Measurements from ENCODE around the gene MID1IP1. TPM values are rescaled to one million over a fixed set of nuclear protein-coding genes. Genes with fewer than 3 reads are reported as not detected.

Gene MID1IP1
- total RNA-seq, 4 donors from 2014 or later: 30.4 to 52.2 (median 37.6) TPM

DNA sequence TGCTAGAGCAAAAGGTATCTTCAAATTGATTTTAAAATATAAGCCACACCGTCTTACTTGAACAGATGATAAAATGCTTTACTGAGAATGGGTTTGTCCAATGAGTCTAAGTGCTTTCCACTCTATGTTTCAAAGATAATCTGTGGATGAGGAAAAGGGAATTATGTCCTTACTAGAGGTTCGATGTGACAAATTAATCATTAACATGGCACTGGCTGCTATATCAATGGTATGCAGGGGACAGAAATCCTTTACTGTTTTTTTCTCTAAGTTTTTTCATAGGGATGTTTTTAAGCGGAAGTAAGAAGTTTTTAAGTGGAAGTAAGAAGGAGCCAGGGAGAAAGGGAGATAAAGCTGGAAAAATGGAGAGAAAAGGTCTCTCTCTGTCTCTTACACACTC, 38.0 kb downstream of the MID1IP1 start:
- no peak for DNase-seq (ENCODE audit: low spot score)
- no peak for ATAC-seq (ENCODE audit: low FRiP score)
- TF ChIP-seq, protein P1, sequence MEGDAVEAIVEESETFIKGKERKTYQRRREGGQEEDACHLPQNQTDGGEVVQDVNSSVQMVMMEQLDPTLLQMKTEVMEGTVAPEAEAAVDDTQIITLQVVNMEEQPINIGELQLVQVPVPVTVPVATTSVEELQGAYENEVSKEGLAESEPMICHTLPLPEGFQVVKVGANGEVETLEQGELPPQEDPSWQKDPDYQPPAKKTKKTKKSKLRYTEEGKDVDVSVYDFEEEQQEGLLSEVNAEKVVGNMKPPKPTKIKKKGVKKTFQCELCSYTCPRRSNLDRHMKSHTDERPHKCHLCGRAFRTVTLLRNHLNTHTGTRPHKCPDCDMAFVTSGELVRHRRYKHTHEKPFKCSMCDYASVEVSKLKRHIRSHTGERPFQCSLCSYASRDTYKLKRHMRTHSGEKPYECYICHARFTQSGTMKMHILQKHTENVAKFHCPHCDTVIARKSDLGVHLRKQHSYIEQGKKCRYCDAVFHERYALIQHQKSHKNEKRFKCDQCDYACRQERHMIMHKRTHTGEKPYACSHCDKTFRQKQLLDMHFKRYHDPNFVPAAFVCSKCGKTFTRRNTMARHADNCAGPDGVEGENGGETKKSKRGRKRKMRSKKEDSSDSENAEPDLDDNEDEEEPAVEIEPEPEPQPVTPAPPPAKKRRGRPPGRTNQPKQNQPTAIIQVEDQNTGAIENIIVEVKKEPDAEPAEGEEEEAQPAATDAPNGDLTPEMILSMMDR (IDR thresholded peaks at IDR 0.05): no peak

DNA sequence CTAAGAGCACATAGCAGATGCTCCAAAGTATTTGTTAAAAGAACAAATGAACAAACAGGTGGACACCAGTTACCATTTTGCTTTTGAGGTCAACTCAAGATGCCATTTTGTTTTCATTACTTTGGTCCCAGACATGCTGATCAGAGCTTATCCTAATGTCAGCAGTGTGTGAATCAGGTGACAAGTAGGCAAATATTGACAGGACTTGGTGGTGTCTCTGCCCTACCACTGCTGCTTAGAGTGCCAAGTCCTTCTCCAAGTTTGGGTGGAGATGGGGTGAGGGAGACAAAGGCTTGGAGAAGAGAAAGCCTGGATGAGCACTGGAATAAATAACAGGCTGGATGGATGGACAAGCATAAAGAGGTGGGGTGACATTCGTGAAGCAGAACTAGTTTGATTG, 38.7 kb downstream of the MID1IP1 start:
- DNase-seq (ENCODE audit: low spot score) (no peak), ATAC-seq (ENCODE audit: low FRiP score) (no peak)
- TF ChIP-seq, protein P1 (IDR thresholded peaks at IDR 0.05): no peak

DNA sequence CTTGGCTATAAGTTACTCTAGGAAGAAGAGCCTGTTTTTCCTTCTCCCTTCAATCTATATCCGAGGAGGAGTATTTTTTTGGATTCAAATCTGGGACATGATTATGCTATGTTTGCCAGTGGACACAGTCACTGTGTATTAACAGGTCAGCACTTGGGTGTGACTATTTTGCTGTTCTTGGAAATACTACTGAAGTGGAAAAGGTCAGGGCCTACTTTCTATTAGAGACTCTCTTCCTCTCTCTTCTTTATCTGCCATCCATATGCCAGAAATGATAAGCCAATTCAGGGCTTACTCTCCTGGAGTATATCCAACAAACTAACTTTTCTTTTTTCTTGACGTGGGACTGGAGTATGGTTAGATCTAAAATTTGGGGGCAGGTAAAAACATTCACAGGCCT, 40.5 kb downstream of the MID1IP1 start:
- DNase-seq (ENCODE audit: low spot score) (no peak), ATAC-seq (ENCODE audit: low FRiP score) (no peak)
- TF ChIP-seq, protein P1 (IDR thresholded peaks at IDR 0.05): no peak

DNA sequence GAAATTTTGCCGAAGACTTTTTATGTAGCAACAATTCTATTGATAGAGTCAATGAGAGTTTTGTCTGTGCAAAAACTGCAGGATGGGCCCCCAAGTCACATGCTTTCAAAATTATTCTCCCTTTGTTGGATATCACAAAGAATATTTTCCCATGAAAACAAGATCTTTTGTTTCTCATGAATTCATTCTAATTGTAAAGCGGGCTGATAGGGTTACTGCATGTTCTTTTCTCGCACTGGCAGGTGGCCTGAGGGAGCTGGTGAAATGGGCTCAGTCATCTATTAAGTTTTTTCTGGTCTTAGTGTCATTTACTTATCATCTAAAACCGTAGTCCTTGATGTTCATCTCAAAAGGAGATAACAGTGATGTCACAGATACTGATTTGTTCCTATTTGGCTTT, 44.2 kb downstream of the MID1IP1 start:
- no peak for ATAC-seq (ENCODE audit: low FRiP score)
- no peak for DNase-seq (ENCODE audit: low spot score)
- TF ChIP-seq, protein P1 (IDR thresholded peaks at IDR 0.05): no peak

DNA sequence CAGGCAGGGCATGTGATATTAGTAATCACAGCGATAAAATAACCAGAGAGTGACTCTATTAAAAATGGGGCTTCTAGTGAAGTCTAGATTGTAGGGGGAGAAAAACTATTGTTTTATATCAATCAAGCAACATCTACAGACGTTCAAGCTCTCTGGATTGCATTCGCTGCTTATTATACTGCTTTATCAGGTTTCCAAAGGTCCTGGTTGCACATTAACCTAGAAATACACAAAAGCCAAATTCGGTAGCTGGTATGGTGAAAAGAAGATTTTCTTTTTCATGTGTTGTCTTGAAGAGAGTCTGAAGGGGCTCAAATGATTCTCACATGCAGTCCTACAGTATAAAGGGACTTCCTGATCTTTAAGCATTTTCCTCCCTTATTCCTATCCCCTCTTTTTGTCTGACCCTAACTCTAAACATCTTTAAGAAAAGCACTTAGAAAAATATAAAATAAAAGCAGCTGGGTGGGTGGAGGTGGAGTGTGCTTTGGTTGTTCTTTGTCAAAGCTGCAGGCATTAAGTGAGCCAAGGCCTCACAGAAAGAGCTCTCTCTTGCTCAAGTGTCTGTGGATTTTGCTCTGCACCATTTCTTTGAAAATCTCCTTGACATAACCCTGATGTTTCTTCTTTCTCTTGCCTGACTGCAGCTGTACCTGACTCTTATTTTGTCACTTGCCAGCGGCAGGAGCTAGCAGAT, 46.1 kb downstream of the MID1IP1 start:
- no peak for ATAC-seq (ENCODE audit: low FRiP score)
- TF ChIP-seq, protein P1 (IDR thresholded peaks at IDR 0.05): no peak
- DNase-seq (ENCODE audit: low spot score): no peak

DNA sequence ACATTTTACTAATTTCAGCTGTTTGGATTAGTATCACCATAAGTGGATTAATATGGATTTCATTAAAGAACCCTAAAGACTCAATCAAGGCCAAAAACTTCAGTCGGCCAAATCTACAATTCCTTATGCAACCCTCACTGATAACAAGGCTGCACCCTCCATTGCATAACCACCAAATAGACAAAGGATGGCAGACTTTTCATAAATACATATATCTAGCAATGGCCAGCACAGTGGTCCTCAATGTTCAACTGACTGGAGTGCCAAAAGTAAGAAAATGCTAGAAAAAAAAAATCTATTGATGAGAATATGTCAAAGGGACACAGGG, 46.6 kb downstream of the MID1IP1 start:
- ATAC-seq (ENCODE audit: low FRiP score) (no peak), DNase-seq (ENCODE audit: low spot score) (no peak)
- TF ChIP-seq, protein P1 (IDR thresholded peaks at IDR 0.05): no peak

DNA sequence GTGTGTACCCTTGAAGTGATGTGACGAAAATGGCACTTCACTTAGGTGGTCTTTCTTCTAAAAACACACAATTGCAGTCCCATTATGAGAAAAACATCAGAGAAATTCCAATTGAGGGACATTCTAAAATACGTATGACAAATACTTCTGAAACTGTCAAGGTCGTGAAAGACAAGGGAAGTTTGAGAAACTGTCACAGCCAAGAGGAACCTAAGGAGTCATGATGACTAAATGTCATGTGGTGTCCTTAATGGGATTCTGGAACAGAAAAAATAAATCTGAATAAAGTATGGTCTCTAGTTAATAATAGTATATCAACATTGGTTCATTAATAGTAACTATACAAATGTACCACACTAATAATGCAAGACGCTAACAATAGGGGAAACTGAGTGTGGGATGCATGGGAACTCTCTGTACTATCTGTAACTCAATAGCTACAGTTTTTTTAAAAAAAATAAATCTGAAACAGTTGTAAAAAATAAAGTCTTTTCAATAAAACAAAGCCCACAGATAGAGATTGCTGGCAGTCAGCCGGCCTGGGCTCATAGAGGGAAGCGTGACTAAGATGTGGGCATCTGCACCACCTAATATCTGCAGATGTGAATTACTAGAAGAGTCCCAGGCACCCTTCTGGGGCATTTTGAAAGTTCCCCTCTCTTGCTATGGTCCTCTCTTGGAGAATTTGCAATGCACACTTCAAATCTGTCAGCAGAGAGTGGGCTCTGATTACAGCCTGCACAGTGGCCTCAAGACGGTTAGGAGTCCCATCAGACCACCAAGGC, 47.6 kb downstream of the MID1IP1 start:
- no peak for DNase-seq (ENCODE audit: low spot score)
- TF ChIP-seq, protein P1 (IDR thresholded peaks at IDR 0.05): no peak

More for the DNA sequence above, 47.6 kb downstream of the MID1IP1 start:
- ATAC-seq (ENCODE audit: low FRiP score): no peak
